HG03439 (cell line): ENCODE results near the gene SH3PXD2A.

Source experiments
- ATAC-seq: cut with Tn5 transposase; IDR thresholded peaks from one replicate; pipeline ENCODE4 v1.9.1; 2021; ENCODE audit warnings: mild to moderate bottlenecking, moderate library complexity; ENCODE audit not compliant: unreplicated experiment

The SH3PXD2A gene

DNA sequence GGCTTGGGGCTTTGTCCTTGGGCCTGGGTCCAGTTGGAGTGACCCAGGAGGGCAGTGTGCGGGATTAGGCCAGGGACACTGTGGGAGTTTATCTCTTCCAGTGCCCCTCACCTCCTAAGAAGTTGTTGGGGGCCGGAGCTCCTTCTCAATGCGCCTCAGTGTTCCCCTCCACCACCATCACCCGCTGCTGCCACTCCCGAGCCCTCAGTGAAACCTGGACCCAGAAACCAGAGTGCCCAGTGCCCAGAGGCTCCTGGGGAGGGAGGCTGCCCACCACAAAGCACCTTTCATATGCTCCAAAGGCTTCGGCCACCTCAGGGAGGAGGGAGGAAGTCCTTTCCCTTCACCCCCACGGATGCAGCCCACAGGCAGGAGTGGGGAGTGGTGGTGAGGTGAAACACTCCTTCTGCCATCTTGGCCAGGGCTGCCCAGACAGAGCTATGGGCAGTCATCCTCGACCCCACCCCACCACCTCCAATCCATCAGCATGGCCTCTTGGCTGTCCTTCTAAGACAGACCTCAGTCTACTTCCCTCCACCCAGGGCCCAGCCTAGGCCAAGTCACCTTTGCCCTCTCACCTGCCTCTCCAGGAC, 99.0 kb downstream of the SH3PXD2A start:
- no peak for ATAC-seq

DNA sequence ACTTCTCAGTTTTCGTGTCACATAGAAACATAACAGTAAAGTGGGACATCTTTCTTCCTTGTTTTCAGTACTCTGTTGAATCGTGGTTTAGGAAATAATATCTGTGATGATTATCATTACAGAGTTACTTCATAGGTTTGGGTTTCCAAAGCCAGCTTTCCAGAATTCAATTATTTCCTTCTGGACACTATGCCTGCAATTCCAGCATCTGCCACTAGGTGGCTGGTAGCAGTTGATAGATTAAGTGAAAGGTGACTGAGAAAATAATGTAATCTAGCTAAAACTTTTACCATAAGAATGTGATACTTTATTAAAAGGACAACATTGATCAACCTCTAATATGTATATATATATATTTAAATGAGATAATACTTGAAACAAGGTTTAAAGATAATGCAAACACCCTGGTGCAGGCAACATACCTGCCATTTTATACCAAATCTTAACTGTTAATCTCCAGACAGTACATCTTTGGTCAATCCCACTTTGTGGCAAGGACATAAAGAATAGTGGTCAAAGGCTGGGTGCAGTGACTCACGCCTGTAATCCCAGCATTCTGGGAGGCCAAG, 102.6 kb downstream of the SH3PXD2A start:
- no peak for ATAC-seq

DNA sequence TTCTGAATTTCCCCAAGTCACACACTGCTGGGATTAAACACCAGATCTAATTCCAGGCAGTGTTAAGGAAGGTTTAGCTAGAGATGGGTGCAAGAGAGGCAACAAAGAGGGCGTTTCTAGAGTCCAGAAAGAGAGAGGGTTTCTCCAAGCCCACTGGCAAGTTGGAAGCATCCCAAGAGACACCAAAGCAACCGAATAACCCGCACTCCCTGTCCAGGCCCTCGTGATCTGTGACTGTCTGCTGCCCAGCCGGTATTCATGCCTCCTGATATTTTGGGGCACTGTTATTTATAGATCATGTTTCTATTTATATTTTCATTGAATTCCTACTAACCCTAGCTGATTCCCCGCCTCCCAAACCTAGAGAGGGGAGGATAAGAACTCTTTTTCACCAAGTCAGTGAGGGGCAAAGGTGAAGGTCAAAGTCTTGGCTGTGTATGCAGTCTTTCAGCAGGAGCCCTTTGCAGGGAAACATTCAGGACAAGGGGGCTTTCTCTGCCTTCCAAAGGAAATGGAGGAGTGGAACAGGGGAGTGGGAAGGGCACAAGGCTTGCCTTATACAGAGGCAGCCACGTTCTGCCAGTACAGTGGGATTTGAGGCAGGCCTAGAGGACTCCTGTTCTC, 103.6 kb downstream of the SH3PXD2A start:
- ATAC-seq: no peak

DNA sequence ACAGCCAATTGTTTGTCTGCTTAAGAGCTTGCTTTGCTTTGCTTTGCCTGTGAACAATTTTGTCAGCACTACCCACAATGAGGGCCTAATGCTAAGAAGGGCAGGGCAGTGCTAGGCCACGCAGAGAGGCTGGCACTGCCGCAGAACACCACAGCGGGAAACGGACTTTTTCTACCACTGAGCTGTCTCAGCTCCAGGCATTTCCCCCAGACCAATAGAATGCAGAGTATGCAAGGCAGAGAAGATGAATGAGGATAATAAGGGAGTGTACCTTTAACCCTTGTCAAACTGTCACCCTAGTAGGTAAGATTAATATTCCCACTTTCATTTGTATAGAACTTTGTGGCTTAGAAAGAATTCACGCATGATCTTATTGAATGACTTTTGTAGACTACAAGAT, 104.5 kb downstream of the SH3PXD2A start:
- no peak for ATAC-seq

DNA sequence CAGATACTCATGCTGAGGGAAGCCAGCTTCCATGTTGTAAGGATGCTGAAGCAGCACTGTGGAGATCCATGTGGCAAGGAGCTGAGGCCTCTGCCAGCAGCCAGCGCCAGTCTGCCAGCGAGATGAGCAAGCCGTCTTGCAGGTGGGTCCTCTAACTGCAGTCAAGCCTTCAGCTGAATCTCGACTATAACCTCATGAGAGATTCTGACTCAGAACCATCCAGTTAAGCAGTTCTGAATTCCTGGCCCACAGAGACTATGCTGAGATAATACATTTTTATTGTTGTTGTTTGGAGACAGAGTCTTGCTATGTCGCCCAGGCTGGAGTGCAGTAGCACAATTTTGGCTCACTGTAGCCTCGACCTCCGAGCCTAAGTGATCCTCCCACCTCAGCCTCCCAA, 105.6 kb downstream of the SH3PXD2A start:
- no peak for ATAC-seq

DNA sequence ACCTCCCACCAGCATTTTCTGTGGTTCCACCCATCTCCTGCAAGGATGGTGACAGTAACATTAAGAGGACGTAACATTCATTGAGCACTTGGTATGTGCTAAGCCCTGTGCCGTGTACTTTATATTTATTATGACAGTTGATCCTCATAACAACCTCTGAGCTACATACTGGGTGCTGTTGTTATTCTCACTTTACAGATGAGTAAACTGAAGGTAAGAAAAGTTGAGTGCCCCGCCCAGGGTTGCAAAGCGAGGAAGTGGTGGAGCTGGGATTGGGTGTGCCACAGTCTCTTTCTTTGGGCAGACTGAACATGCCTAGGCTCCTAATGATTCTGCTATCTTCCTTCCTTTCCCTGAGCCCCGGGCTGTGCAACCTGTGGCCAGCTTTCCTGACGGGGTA, 107.4 kb downstream of the SH3PXD2A start:
- ATAC-seq: no peak

DNA sequence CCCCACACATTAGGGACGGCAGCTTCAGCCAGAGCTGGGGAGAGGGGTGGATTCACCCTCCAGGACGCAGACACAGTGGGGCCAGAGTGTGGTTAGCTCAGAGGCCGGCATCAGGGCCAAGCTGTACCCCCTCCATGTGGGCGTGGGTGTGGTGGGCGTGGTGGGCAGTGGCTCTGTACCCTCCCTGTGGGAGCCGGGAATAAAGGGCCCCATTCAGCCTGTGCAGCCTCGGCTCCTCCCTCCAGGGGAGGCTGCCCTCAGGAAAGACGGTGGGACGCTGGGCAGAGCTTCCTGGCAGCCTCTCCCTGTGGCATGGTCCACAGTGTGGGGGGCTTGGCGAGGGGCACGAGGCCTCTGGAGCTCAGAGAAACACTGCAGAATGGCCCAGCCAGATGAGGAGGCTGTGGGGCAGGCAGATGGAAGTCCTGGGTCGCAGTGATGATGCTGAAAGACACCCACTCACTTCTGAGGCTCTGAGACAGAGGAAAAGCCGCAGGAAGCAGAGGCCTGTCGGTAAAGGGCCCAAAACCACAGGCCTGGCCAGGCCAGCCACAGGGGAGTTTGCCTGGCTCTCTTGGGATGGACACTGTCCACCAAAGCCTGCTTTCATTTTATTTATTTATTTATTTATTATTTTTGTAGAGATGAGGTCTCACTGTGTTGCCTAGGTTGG, 108.0 kb downstream of the SH3PXD2A start:
- ATAC-seq: no peak

DNA sequence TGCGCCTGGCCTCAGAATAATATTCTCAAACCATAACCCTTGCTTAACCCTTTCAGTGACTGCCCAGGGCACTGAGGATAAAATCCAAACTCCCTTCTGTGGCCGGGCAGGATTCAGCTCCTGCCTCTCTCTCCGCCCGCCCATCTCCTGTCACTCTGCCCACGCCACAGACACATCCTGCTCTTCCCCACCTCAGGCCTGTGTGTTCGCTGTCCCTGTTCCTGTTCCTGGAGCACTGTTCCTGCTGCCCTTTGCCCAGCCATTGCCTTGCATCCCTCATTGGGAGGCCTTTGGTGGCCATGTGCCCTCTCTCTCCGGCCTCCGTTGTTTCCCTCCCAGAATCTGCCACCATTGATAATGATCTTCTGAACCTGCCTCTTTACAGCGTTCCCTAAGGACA, 108.8 kb downstream of the SH3PXD2A start:
- no peak for ATAC-seq

DNA sequence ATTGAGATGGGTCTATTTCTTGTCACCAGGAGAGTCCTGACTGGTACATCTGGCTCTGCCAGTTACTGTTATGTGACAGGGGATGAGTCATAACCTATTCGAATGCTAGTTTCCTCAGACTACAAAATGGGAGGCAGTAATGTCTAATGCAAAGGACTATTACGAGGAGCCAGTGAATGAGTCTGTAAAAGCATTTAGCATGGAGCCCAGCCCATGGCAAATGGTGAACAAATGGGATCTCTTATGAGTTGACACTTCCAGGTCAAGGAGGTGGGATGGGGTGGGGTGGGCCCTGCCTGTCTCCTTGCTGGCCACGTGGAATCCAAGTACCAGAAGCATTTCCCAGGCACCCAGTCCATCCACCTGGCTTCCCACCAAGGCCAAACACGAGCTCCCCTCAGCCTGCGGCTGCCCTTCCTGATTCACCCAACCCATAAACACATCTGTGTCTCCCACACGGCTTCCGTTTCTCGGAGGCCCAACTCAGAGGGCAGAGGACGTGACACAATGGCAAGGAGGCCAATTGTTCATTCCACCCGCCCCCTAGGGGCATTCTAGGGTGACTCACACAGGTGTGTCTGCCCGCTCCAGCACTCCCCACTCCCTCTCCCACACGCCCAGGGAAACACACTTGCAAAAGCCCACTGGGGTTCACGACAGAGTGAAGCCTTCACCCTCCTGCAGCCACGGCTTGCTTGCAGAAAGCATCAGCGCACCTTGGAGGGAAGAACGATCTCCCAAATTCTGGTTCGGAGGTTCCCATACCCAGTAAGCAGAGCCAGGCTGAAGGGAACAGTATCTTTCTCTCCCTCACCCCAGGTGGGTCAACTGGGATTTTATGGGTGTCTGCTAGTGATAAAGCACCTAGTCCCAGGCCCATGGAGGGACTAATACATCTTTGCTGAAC, 109.8 kb downstream of the SH3PXD2A start:
- ATAC-seq: no peak

DNA sequence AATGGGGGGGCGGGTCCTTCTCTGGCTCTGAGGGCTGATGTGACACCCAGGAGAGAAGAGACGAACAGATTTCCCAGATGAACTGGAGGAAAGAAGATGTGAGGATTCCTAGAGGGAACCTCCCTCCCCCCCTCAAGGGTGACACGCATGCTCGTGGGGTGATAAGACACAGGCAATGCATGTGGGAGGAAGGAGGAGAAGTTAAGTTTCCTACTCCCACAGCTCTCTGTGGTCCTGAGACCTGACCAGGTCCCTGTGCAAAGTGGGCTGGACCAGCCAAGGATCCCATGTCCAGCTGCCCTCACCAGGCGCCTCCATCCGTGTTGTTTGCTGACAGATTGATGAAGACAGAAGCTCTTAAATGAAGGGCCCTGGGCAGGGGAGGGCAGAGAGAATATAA, 112.6 kb downstream of the SH3PXD2A start:
- ATAC-seq: no peak

DNA sequence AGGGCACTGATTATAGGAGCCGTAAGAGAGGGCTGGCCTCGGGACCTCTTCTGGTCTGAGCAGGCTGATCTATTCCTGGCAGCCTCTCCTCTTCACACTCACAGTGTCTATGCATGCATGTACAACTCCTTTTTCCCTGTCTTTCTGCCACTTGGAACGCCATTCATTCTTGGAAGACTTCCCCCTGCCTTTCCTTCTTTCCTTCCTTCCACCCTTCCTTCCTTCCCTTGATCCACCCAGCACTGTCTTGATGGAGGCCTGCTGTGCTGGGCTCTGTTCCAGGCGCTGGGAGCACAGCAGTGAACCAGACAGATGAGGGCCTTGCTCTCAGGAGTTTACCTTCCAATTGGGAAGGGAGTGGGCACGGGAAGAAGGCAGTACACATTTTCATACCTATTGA, 114.8 kb downstream of the SH3PXD2A start:
- ATAC-seq: no peak

DNA sequence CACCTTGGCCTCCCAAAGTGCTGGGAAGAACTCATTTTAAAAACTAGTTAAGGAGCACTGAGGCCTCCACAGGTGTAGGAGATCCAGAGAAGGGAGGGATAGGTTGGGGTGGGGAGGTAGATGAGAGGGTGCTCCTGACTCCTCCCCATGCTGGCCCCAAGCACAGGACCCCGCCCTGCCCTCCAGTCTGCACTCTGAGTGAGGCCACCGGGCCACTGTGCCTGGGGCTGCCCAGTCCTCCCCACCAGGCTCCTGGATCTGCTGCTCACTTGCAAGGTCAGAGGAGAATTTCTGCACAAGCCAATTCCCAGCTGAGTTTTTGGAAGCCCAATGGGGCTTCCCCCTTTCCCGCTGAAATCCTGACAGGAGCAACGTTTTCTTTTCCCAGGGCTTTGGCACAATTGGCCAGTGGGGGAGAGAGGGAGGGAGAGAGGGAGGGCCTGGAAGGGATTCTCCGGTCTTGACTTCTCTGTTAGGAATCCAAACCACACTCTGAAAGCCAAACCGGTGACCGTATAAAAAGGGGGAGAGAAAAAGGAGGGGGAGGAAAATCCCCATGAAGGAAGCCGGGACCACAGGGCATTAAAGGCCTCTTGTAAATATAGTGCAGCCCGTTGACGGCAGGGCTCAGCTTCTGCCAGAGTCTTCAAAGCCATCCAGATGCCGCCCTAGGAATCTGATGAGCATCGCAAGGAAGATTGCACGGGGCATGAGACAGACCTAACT, 116.2 kb downstream of the SH3PXD2A start:
- no peak for ATAC-seq

DNA sequence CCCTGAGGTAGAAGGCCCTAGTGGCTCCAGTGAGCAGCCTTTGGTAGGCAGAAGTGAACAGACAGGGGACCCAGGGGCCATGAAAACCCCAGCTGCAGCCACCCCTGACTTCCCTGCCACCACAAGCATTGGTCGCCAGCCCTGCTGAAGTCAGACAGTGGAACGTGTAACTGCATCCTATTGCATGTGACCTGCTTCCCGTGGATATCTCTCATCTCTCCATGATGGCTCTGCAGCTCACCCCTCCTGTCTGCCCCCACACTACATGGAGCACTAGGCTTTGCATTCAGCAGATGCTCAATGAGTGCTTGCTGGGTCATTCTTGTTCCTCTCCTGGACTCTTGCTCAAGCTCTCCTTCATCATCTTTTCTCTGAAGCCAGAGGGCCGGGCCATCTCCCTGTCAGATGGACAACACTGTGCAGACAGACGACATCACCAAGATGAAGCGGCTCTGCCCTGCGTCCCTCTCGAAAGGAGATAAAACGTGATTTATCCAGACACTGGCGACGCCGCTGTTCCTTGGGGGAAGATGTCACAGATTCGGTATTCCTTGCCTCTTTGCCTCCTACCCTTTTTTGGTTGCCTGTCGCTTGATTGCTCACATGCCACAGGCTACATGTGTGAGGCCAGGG, 117.5 kb downstream of the SH3PXD2A start:
- ATAC-seq: no peak

DNA sequence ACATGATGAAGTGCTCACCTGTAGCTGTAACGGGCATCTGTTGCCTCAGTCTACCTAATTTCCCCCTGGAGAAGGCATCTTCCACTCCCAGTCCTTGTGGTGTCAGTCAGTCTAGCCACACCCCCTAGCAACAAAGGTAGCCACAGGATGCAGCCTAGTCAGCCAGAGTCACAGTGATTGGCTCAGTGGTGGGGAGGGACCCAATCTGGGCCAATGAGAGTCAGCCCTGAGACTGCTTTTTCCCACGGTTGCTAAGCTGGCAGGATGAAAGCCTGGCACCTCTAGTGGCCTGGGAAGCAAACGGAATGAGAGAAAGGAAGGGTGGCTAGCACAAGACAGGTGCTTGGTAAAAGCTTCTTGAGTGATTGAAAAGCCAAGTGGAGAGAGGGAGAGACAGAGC, 118.6 kb downstream of the SH3PXD2A start:
- no peak for ATAC-seq

DNA sequence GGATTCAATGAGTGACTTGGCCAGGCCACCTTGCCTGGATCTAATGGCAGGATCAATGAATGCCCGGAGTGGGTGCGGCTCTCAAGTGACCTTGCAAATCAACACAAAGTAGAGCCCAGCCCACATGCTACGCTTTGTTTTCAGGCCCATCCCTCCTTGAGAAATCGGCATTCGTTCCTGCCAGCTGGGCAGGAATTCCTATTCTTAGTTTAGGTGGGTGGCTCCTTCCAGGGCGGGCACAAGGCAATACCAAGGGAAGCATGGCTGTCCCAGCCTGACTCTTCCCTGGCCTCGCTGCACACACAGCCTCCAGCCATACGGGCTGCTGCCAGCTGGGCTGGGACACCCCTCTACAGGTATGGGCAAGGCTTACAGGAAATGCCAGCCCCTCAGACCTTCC, 119.3 kb downstream of the SH3PXD2A start:
- ATAC-seq: no peak

DNA sequence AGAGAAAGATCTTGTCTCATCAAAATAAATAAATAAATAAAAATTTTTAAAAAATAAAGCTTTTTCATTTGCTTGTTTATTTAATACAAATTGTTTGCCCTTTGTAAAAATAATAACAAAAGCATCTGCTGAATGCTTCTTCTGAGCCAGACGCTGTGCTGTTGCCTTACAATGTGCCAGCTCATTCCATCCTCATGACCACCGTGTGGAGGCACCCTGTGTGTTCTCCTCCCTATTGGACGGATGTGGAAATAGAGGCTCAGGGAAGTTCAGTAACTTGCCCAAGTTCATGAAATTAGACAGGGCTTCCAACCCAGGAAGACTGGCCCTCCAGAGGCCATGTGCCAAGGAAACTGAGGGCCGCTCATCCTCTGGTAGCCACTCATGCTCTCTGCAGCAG, 120.6 kb downstream of the SH3PXD2A start:
- ATAC-seq: no peak

DNA sequence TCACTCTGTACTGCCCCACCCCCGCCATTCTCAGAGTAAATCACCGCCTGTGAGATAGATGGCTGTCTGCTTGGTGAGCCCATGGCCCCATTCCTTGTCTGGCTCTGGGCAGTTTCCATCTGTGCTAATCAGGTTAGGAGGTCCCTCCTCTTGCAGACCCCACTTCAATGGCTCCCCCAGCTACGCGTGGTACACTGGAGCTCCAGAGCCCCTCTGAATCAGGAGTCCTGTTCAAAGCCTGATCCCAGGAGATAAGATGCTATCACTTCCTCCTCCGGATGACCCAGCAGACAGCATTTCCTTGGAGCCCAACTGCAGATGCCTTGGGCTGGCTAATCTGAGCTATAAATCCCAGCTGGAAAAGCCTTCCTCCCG, 122.3 kb downstream of the SH3PXD2A start:
- ATAC-seq: no peak

DNA sequence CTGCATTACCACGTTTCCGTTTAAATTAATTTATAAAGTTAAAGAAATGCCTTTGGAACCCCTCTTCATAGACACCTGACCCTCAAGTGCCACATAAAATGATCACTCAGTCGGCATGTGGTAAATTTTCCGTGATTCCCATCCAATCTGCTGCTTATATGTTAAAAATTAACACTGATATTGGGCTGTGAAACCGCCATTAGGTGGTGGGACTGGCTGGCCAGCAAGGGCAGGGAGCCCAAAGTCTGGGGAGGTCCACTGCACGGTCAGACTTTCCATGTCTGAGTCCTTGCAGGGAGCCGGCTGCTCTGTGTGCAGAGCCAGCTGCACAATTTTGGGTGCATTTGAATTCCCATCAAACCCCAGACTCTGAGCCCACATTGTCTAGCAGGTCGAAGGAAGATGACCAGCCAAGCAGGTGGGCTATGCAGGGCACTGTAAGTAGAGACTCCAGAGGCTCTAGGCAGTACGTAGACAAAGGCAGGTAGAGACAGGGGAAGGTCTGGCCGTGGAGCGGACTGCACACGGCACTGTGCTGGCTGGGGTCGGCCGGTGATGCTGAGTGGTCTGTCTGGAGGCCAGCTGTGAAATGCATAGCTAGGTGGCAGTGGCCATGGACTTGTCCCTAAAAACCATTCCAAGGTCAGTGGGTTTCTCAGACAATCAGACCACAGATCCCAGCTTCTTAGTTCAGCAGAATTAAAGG, 122.9 kb downstream of the SH3PXD2A start:
- ATAC-seq: no peak

DNA sequence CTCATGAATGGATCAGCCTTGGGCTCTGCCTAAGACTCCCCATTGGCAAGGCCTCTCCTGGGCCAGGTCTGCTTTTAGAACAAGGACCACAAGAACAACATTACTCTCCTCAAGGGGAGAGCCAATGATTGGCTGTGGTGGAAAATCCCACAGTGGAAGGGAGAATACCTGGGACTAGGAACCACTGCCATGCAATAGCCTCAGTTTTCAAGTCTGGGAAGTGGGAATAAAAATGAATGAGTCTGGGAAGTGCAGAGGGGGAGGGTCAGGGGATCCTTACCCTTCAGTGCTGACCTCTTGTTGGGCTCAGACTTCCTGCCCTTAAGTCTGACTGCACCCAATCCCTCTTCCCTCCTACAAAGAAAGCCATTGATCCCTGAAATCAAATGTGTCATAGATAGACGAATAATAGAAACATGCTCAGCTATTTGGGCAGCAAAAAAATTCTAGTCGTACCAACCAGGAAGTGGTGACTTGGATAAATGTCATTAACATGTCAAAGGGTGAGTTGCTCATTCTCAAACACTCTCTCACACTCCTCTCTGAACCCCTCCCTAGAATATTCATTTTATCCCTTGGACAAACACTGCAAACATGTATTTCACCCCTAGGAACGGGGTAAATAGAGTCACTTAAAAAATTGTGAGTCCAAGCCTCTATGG, 123.6 kb downstream of the SH3PXD2A start:
- ATAC-seq: no peak
